ENCODE results near the gene XYLT1. TPM values are rescaled to one million over a fixed set of nuclear protein-coding genes. Genes with fewer than 3 reads are reported as not detected.

Gene XYLT1
- total and polyA plus RNA-seq, 2 of the 8 experiments (the other 6 are each of a cell fraction or from before 2014, with no cell fraction given), result 6.6 to 25.4 TPM

GRCh38 chr16:17367923-17368322 is 102.8 kb downstream of the XYLT1 start (continued):
- TF ChIP-seq RAD21 (IDR thresholded peaks at IDR 0.05 in 1 of 2, conservative IDR thresholded peaks at IDR 0.05 in 1 of 2; ENCODE audit: low read depth in 2 of 2, low read length in 2 of 2), result peak; percentile 33 to 55; a peak in 3 of 4 replicates
- TF ChIP-seq SRF (IDR thresholded peaks at IDR 0.05; ENCODE audit: low read depth, low read length), result no peak
- TF ChIP-seq POLR2AphosphoS5 (IDR thresholded peaks at IDR 0.05; ENCODE audit: low read depth, low read length), result no peak
- TF ChIP-seq KDM1A (IDR thresholded peaks at IDR 0.05; ENCODE audit: borderline replicate concordance, low read length), result no peak
- TF ChIP-seq CBX5 (IDR thresholded peaks at IDR 0.05; ENCODE audit: low read depth, low read length), result no peak
- no peak for TF ChIP-seq POLR2A (IDR thresholded peaks at IDR 0.05; ENCODE audit: control extremely low read depth in 1 of 2, low read depth in 2 of 2, low read length in 2 of 2)
- no peak for TF ChIP-seq SIX5 (IDR thresholded peaks at IDR 0.05; ENCODE audit: low read depth, low read length)
- no peak for TF ChIP-seq KDM4A (IDR thresholded peaks at IDR 0.05; ENCODE audit: low read depth, low read length, severe bottlenecking)
- 0 out of 2 replicates have a peak, but pooled peaks have one; percentile 30 for TF ChIP-seq GABPA (IDR thresholded peaks at IDR 0.05; ENCODE audit: borderline replicate concordance, insufficient read depth, low read length)
- TF ChIP-seq SP4 (IDR thresholded peaks at IDR 0.05; ENCODE audit: low read length), result no peak
- TF ChIP-seq PHF8 (conservative IDR thresholded peaks at IDR 0.05; ENCODE audit: low read depth, low read length), result no peak
- no peak for TF ChIP-seq EGR1 (IDR thresholded peaks at IDR 0.05; ENCODE audit: borderline replicate concordance, low read depth, low read length)
- TF ChIP-seq SP1 (IDR thresholded peaks at IDR 0.05; ENCODE audit: low read depth, low read length), result no peak
- TF ChIP-seq HDAC6 (IDR thresholded peaks at IDR 0.05; ENCODE audit: low read depth, low read length), result no peak
- TF ChIP-seq BRCA1 (IDR thresholded peaks at IDR 0.05; ENCODE audit: low read depth, low read length), result no peak
- TF ChIP-seq CHD1 (IDR thresholded peaks at IDR 0.05; ENCODE audit: low read depth, low read length), result no peak
- TF ChIP-seq CTBP2 (IDR thresholded peaks at IDR 0.05; ENCODE audit: borderline replicate concordance, insufficient read depth, insufficient read length, low read length), result no peak
- no peak for TF ChIP-seq CHD2 (IDR thresholded peaks at IDR 0.05; ENCODE audit: low read length)
- no peak for TF ChIP-seq E2F6 (IDR thresholded peaks at IDR 0.05)
- no peak for TF ChIP-seq SIN3A (conservative IDR thresholded peaks at IDR 0.05 in 1 of 2, IDR thresholded peaks at IDR 0.05 in 1 of 2; ENCODE audit: low read depth in 1 of 2, low read length in 2 of 2)
- TF ChIP-seq TCF12 (IDR thresholded peaks at IDR 0.05; ENCODE audit: low read depth, low read length), result 0 out of 2 replicates have a peak, but pooled peaks have one; percentile 47
- TF ChIP-seq EZH2 (IDR thresholded peaks at IDR 0.05; ENCODE audit: low read depth, low read length, severe bottlenecking), result no peak
- peak; percentile 21; the same call in 1 of the 2 replicates for TF ChIP-seq CREB1 (IDR thresholded peaks at IDR 0.05)
- TF ChIP-seq SUZ12 (IDR thresholded peaks at IDR 0.05; ENCODE audit: low read length), result no peak
- TF ChIP-seq ATF2 (IDR thresholded peaks at IDR 0.05; ENCODE audit: low read length), result no peak

Measured in H1 (cell line).